Measurements from ENCODE around the gene SLC18A2. TPM values are rescaled to one million over a fixed set of nuclear protein-coding genes. Genes with fewer than 3 reads are reported as not detected.
"Not testable (repeated sequence)": the region's sequence is repeated elsewhere in the genome, so short reads cannot be mapped to it uniquely, and the experiment has no call there.

Gene SLC18A2
- total and polyA plus RNA-seq, 9 of the 15 experiments (the other 6 are each of a cell fraction or from before 2014, with no cell fraction given) = 0.03 to 5.4 (median 0.40) TPM

DNA sequence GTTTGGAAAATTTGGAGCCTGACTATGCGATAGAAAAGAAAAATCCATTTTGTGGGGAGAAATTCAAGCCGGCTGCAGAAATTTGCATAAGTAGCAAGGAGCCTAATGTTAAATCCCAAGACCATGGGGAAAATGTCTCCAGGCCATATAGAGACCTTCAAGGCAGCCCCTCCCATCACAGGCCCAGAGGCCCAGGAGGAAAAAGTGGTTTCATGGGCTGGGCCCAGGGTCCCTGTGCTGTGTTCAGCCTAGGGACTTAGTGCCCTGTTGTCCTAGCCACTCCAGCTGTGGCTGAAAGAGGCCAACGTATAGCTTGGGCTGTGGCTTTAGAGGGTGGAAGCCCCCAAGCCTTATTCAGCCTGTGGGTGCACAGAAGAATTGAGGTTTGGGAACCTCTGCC, 62.5 kb downstream of the SLC18A2 start:
- POLR2A ChIA-PET = not testable (repeated sequence)

GRCh38 chr10:117306674-117307073, 65.8 kb downstream of the SLC18A2 start:
- intact Hi-C loops (cut with micrococcal nuclease) (no loop called here), in situ Hi-C loops (cut with MboI) (no loop called here)
- no peak overlapping the region for H3K27ac ChIP-seq (ENCODE audit: extremely low read depth, low read depth, low read length)
- no peak overlapping the region for H2AFZ ChIP-seq (ENCODE audit: low read depth, low read length)
- CTCF ChIA-PET (ENCODE audit: low intra/inter-chr PET ratio) = no interaction called here
- POLR2A ChIA-PET = no interaction called here
- BruUV-seq (replicated peaks) = no TSS peak
- FAIRE-seq (no peak), ATAC-seq (no peak), DNase-seq (ENCODE audit: extremely low read depth in 1 of 4, low spot score in 3 of 4) (no peak)
- no peaks in the 10 kb centered on the region for H3K9me1 ChIP-seq (ENCODE audit: control insufficient read depth, insufficient read depth, low read length)
- TF ChIP-seq CXXC5 (CRISPR knock-in tag; IDR thresholded peaks at IDR 0.05) (no peak), SREBF1 (IDR thresholded peaks at IDR 0.05; ENCODE audit: borderline replicate concordance, low read depth, low read length) (no peak), PCBP2 (IDR thresholded peaks at IDR 0.05; ENCODE audit: low read depth, low read length, poor library complexity, severe bottlenecking) (no peak), ZNF436 (CRISPR knock-in tag; IDR thresholded peaks at IDR 0.05) (no peak), U2AF2 (optimal IDR thresholded peaks at IDR 0.05; ENCODE audit: low read depth, low read length) (no peak), ARID3A (IDR thresholded peaks at IDR 0.05; ENCODE audit: borderline replicate concordance, low read depth, low read length) (no peak), CSDE1 (IDR thresholded peaks at IDR 0.05) (no peak), E2F5 (CRISPR knock-in tag; IDR thresholded peaks at IDR 0.05) (no peak), KAT7 (CRISPR knock-in tag; IDR thresholded peaks at IDR 0.05; ENCODE audit: borderline replicate concordance) (no peak)
- TF ChIP-seq, protein P1, sequence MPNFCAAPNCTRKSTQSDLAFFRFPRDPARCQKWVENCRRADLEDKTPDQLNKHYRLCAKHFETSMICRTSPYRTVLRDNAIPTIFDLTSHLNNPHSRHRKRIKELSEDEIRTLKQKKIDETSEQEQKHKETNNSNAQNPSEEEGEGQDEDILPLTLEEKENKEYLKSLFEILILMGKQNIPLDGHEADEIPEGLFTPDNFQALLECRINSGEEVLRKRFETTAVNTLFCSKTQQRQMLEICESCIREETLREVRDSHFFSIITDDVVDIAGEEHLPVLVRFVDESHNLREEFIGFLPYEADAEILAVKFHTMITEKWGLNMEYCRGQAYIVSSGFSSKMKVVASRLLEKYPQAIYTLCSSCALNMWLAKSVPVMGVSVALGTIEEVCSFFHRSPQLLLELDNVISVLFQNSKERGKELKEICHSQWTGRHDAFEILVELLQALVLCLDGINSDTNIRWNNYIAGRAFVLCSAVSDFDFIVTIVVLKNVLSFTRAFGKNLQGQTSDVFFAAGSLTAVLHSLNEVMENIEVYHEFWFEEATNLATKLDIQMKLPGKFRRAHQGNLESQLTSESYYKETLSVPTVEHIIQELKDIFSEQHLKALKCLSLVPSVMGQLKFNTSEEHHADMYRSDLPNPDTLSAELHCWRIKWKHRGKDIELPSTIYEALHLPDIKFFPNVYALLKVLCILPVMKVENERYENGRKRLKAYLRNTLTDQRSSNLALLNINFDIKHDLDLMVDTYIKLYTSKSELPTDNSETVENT (CRISPR knock-in tag; IDR thresholded peaks at IDR 0.05) = no peak
- H3K4me2 ChIP-seq (ENCODE audit: insufficient read depth, low read length) = no peak overlapping the region
- H3K27me3 ChIP-seq (ENCODE audit: control insufficient read depth in 2 of 2, insufficient read depth in 2 of 2, low read length in 2 of 2) = no peaks in the 10 kb centered on the region
- peaks cover 62% of the 10 kb centered on the region for H3K79me2 ChIP-seq (ENCODE audit: control insufficient read depth, insufficient read depth, low read length)
- H3K4me3 ChIP-seq = no peak overlapping the region
- H3K9me3 ChIP-seq (replicated peaks; ENCODE audit: control insufficient read depth, insufficient read depth, low read depth, low read length) = 0 out of 2 replicates have a peak, but pooled peaks cover 3% of the 10 kb centered on the region
- H3K9ac ChIP-seq (ENCODE audit: insufficient read depth in 1 of 2, low read depth in 2 of 2, low read length in 2 of 2) = no peak overlapping the region
- H4K20me1 ChIP-seq (replicated peaks; ENCODE audit: control insufficient read depth, insufficient read depth, low read length) = no peaks in the 10 kb centered on the region
- H3K36me3 ChIP-seq (ENCODE audit: control insufficient read depth, insufficient read depth, low read length) = peaks cover 45% of the 10 kb centered on the region
- no peaks in the 10 kb centered on the region for H3K4me1 ChIP-seq (replicated peaks in 1 of 2; ENCODE audit: control insufficient read depth in 2 of 2, insufficient read depth in 2 of 2, low read length in 2 of 2)

More for the DNA sequence above, 62.5 kb downstream of the SLC18A2 start:
- CTCF ChIA-PET (ENCODE audit: low intra/inter-chr PET ratio); BruUV-seq (replicated peaks); in situ Hi-C loops (cut with MboI); intact Hi-C loops (cut with micrococcal nuclease); DNase-seq (ENCODE audit: extremely low read depth in 1 of 4, low spot score in 3 of 4); H2AFZ ChIP-seq (ENCODE audit: low read depth, low read length); H3K4me3 ChIP-seq; H3K9me3 ChIP-seq (replicated peaks; ENCODE audit: control insufficient read depth, insufficient read depth, low read depth, low read length); H3K9me1 ChIP-seq (ENCODE audit: control insufficient read depth, insufficient read depth, low read length); H3K27me3 ChIP-seq (ENCODE audit: control insufficient read depth in 2 of 2, insufficient read depth in 2 of 2, low read length in 2 of 2); FAIRE-seq; ATAC-seq; H3K27ac ChIP-seq (ENCODE audit: extremely low read depth, low read depth, low read length); H4K20me1 ChIP-seq (replicated peaks; ENCODE audit: control insufficient read depth, insufficient read depth, low read length); H3K4me1 ChIP-seq (replicated peaks in 1 of 2; ENCODE audit: control insufficient read depth in 2 of 2, insufficient read depth in 2 of 2, low read length in 2 of 2); H3K9ac ChIP-seq (ENCODE audit: insufficient read depth in 1 of 2, low read depth in 2 of 2, low read length in 2 of 2); H3K4me2 ChIP-seq (ENCODE audit: insufficient read depth, low read length): not testable (repeated sequence)
- peaks cover 55% of the 10 kb centered on the region; the same call in 2 of the 3 replicates for H3K79me2 ChIP-seq (ENCODE audit: control insufficient read depth, insufficient read depth, low read length)
- H3K36me3 ChIP-seq (ENCODE audit: control insufficient read depth, insufficient read depth, low read length) = peaks cover 27% of the 10 kb centered on the region
- WGBS (ENCODE audit: insufficient coverage, low coverage, missing lambda C conversion rate) = 100% methylated on average over 1 of the region's 3 CpGs
- TF ChIP-seq ZFP36 (IDR thresholded peaks at IDR 0.05; ENCODE audit: low read depth, low read length, partially characterized antibody) = peak; percentile 16
